K562 (cell line): ENCODE measurements around the gene IGF2R. TPM values are rescaled to one million over a fixed set of nuclear protein-coding genes. Genes with fewer than 3 reads are reported as not detected.
A peak's percentile ranks its signal among the peaks of the same experiment; 100 is the strongest.

ENCODE experiments used
- CBX3 ChIP-seq, 2 experiments: IDR thresholded peaks; 1 replicate in 1 of 2; 2 replicates in 1 of 2; pipeline ENCODE4 v1.6.1; 2012; ENCODE audit warnings: inconsistent platforms in 2 of 2, low read length in 2 of 2, borderline replicate concordance in 1 of 2, control low read depth in 1 of 2
- CBX8 ChIP-seq: fragments of 200-600 bp; sonication (generic); IDR thresholded peaks from 2 replicates; pipeline ENCODE4 v1.6.1; 2012; ENCODE audit warnings: borderline replicate concordance, mixed run types, low read depth, mild to moderate bottlenecking, moderate library complexity, mixed read lengths, low read length, control low read depth, inconsistent platforms; ENCODE audit not compliant: poor library complexity, severe bottlenecking; ENCODE audit errors: extremely low read depth
- CHD2 ChIP-seq: IDR thresholded peaks from 2 replicates; pipeline ENCODE4 v1.6.1; 2011; ENCODE audit warnings: low read depth, low read length
- GATAD2A ChIP-seq: fragments of 450-650 bp; IDR thresholded peaks from 2 replicates; pipeline ENCODE4 v1.6.1; 2017
- HMG20B ChIP-seq: fragments of 250-450 bp; sonication (Bioruptor Pico); IDR thresholded peaks from 2 replicates; pipeline ENCODE4 v1.5.0; 2021; ENCODE audit warnings: mild to moderate bottlenecking
- KDM2B ChIP-seq: fragments of 250-450 bp; sonication (Bioruptor Pico); IDR thresholded peaks from 2 replicates; pipeline ENCODE4 v1.8.0; 2021; ENCODE audit warnings: mild to moderate bottlenecking, moderate library complexity
- LCOR ChIP-seq: sonication (generic); formaldehyde crosslinking; IDR thresholded peaks from 2 replicates; pipeline ENCODE4 v1.8.0; 2022; ENCODE audit warnings: mild to moderate bottlenecking, missing genetic modification reagents
- MXI1 ChIP-seq: IDR thresholded peaks from 2 replicates; pipeline ENCODE4 v1.6.1; 2011; ENCODE audit warnings: low read depth, mild to moderate bottlenecking, improper control_type of control experiment, low read length
- NRF1 ChIP-seq, 2 experiments: fragments of 450-650 bp; IDR thresholded peaks in 1 of 2; conservative IDR thresholded peaks in 1 of 2; 2 replicates each; pipeline ENCODE4 v1.6.1; 2014; ENCODE audit warnings: mild to moderate bottlenecking in 2 of 2
- RAD21 ChIP-seq, 2 experiments: fragments of 250-450 bp in 1 of 2; fragments of 450-650 bp in 1 of 2; sonication (Bioruptor Pico) in 1 of 2; formaldehyde crosslinking in 1 of 2; IDR thresholded peaks in 1 of 2; conservative IDR thresholded peaks in 1 of 2; 2 replicates each; pipeline versions ENCODE4 v1.4.0 to v1.8.0; 2020 to 2022; ENCODE audit warnings: mild to moderate bottlenecking in 2 of 2, moderate library complexity in 1 of 2
- TAF9B ChIP-seq: fragments of 450-650 bp; IDR thresholded peaks from 2 replicates; pipeline ENCODE4 v1.6.1; 2018; ENCODE audit warnings: mild to moderate bottlenecking; ENCODE audit not compliant: partially characterized antibody
- TEAD2 ChIP-seq: fragments of 450-650 bp; IDR thresholded peaks from 2 replicates; pipeline ENCODE4 v1.6.1; 2016; ENCODE audit warnings: missing genetic modification characterization, control low read depth, missing compliant biosample characterization
- THRAP3 ChIP-seq: fragments of 450-650 bp; IDR thresholded peaks from 2 replicates; pipeline ENCODE4 v1.6.1; 2016; ENCODE audit warnings: mild to moderate bottlenecking, inconsistent platforms, borderline replicate concordance
- ZC3H4 ChIP-seq: sonication (generic); formaldehyde crosslinking; IDR thresholded peaks from 2 replicates; pipeline ENCODE4 v1.9.0; 2021; ENCODE audit warnings: missing genetic modification reagents, borderline replicate concordance
- ZNF212 ChIP-seq: fragments of 450-650 bp; formaldehyde crosslinking; IDR thresholded peaks from 2 replicates; pipeline ENCODE4 v1.4.0; 2020; ENCODE audit warnings: mild to moderate bottlenecking
- ZNF263 ChIP-seq: sonication (generic); formaldehyde crosslinking; IDR thresholded peaks from 2 replicates; pipeline ENCODE4 v1.8.0; 2022; ENCODE audit warnings: mild to moderate bottlenecking, missing genetic modification reagents, borderline replicate concordance
- ZNF311 ChIP-seq: fragments of 250-450 bp; sonication (Bioruptor Pico); IDR thresholded peaks from 2 replicates; pipeline ENCODE4 v1.4.0; 2020; ENCODE audit warnings: mild to moderate bottlenecking, moderate library complexity
- ZNF408 ChIP-seq: fragments of 250-450 bp; sonication (Bioruptor Pico); IDR thresholded peaks from 2 replicates; pipeline ENCODE4 v1.4.0; 2020; ENCODE audit warnings: low read depth, mild to moderate bottlenecking, moderate library complexity
- ZNF41 ChIP-seq: fragments of 250-450 bp; sonication (Bioruptor Pico); conservative IDR thresholded peaks from 2 replicates; pipeline ENCODE4 v1.4.0; 2020; ENCODE audit warnings: mild to moderate bottlenecking
- polyA plus RNA-seq, 8 experiments: library from polyadenylated mRNA; depleted of rRNA in 4 of 8; stranded (reverse) in 5 of 8; unstranded in 3 of 8; fragments of >200 nt; fragmentation: Nextera tagmentation in 2 of 8; fragmentation: Illumina TruSeq in 1 of 8; extraction: Ambion mirVana in 2 of 8; extraction: Trizol in 1 of 8; gene quantifications; 2 replicates each; pipeline versions ENCODE4 v1.2.1 to v1.2.3, GENCODE V29; 2011 to 2014; ENCODE audit warnings: inconsistent platforms in 1 of 8, missing spikeins in 1 of 8
- total RNA-seq, 7 experiments: library from RNA; depleted of rRNA in 6 of 7; stranded (reverse); fragments of >200 nt in 6 of 7; fragmentation: Illumina TruSeq in 2 of 7; extraction: Trizol in 2 of 7; gene quantifications; 2 replicates each; pipeline versions ENCODE4 v1.2.1 to v1.2.3, GENCODE V29; 2011 to 2021; ENCODE audit warnings: low replicate concordance in 1 of 7
- TF ChIP-seq, protein P1 (sequence below), 2 experiments: fragments of 450-650 bp; IDR thresholded peaks; 2 replicates each; pipeline ENCODE4 v1.6.1; 2018; ENCODE audit warnings: mild to moderate bottlenecking in 2 of 2, low read depth in 1 of 2; ENCODE audit not compliant: partially characterized antibody in 2 of 2
- TF ChIP-seq, protein P2 (sequence below): sonication (generic); formaldehyde crosslinking; IDR thresholded peaks from 2 replicates; pipeline ENCODE4 v1.8.0; 2022; ENCODE audit warnings: mild to moderate bottlenecking, low read depth, missing genetic modification reagents
- TF ChIP-seq, protein P3 (sequence below), 2 experiments: IDR thresholded peaks; 2 replicates each; pipeline ENCODE4 v1.6.1; 2012; ENCODE audit warnings: improper control_type of control experiment in 2 of 2, low read depth in 2 of 2, low read length in 2 of 2, borderline replicate concordance in 1 of 2

The IGF2R gene
- total and polyA plus RNA-seq, 9 of the 15 experiments (the other 6 are each of a cell fraction or from before 2014, with no cell fraction given): 3.5 to 92.3 (median 34.5) TPM

- TF ChIP-seq, protein P1, sequence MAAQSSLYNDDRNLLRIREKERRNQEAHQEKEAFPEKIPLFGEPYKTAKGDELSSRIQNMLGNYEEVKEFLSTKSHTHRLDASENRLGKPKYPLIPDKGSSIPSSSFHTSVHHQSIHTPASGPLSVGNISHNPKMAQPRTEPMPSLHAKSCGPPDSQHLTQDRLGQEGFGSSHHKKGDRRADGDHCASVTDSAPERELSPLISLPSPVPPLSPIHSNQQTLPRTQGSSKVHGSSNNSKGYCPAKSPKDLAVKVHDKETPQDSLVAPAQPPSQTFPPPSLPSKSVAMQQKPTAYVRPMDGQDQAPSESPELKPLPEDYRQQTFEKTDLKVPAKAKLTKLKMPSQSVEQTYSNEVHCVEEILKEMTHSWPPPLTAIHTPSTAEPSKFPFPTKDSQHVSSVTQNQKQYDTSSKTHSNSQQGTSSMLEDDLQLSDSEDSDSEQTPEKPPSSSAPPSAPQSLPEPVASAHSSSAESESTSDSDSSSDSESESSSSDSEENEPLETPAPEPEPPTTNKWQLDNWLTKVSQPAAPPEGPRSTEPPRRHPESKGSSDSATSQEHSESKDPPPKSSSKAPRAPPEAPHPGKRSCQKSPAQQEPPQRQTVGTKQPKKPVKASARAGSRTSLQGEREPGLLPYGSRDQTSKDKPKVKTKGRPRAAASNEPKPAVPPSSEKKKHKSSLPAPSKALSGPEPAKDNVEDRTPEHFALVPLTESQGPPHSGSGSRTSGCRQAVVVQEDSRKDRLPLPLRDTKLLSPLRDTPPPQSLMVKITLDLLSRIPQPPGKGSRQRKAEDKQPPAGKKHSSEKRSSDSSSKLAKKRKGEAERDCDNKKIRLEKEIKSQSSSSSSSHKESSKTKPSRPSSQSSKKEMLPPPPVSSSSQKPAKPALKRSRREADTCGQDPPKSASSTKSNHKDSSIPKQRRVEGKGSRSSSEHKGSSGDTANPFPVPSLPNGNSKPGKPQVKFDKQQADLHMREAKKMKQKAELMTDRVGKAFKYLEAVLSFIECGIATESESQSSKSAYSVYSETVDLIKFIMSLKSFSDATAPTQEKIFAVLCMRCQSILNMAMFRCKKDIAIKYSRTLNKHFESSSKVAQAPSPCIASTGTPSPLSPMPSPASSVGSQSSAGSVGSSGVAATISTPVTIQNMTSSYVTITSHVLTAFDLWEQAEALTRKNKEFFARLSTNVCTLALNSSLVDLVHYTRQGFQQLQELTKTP (IDR thresholded peaks at IDR 0.05; ENCODE audit: low read depth in 1 of 2, partially characterized antibody in 2 of 2): no peak
- TF ChIP-seq ZNF311 (CRISPR knock-in tag): no peak
- TF ChIP-seq CHD2: no peak
- peak in 1 of 2 experiments; percentile 77; a peak in 2 of 3 replicates for TF ChIP-seq CBX3 (IDR thresholded peaks at IDR 0.05; ENCODE audit: borderline replicate concordance in 1 of 2, low read length in 2 of 2)
- no peak for TF ChIP-seq LCOR (CRISPR knock-in tag)
- no peak for TF ChIP-seq ZNF408 (CRISPR knock-in tag)
- no peak for TF ChIP-seq THRAP3
- TF ChIP-seq ZNF41 (CRISPR knock-in tag): no peak
- TF ChIP-seq TAF9B: peak; percentile 60
- no peak for TF ChIP-seq GATAD2A
- TF ChIP-seq KDM2B (CRISPR knock-in tag): no peak
- TF ChIP-seq CBX8: no peak
- TF ChIP-seq, protein P2, sequence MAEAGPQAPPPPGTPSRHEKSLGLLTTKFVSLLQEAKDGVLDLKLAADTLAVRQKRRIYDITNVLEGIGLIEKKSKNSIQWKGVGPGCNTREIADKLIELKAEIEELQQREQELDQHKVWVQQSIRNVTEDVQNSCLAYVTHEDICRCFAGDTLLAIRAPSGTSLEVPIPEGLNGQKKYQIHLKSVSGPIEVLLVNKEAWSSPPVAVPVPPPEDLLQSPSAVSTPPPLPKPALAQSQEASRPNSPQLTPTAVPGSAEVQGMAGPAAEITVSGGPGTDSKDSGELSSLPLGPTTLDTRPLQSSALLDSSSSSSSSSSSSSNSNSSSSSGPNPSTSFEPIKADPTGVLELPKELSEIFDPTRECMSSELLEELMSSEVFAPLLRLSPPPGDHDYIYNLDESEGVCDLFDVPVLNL (CRISPR knock-in tag): no peak
- TF ChIP-seq MXI1: no peak
- TF ChIP-seq ZC3H4: no peak
- no peak for TF ChIP-seq HMG20B (CRISPR knock-in tag)
- TF ChIP-seq ZNF212 (CRISPR knock-in tag): no peak
- TF ChIP-seq, protein P3, sequence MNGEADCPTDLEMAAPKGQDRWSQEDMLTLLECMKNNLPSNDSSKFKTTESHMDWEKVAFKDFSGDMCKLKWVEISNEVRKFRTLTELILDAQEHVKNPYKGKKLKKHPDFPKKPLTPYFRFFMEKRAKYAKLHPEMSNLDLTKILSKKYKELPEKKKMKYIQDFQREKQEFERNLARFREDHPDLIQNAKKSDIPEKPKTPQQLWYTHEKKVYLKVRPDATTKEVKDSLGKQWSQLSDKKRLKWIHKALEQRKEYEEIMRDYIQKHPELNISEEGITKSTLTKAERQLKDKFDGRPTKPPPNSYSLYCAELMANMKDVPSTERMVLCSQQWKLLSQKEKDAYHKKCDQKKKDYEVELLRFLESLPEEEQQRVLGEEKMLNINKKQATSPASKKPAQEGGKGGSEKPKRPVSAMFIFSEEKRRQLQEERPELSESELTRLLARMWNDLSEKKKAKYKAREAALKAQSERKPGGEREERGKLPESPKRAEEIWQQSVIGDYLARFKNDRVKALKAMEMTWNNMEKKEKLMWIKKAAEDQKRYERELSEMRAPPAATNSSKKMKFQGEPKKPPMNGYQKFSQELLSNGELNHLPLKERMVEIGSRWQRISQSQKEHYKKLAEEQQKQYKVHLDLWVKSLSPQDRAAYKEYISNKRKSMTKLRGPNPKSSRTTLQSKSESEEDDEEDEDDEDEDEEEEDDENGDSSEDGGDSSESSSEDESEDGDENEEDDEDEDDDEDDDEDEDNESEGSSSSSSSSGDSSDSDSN (IDR thresholded peaks at IDR 0.05; ENCODE audit: borderline replicate concordance in 1 of 2, low read depth in 2 of 2, low read length in 2 of 2): no peak
- TF ChIP-seq ZNF263 (CRISPR knock-in tag): no peak
- no peak for TF ChIP-seq RAD21 (CRISPR knock-in tag; conservative IDR thresholded peaks at IDR 0.05 in 1 of 2, IDR thresholded peaks at IDR 0.05 in 1 of 2)
- no peak for TF ChIP-seq TEAD2 (tag)
- TF ChIP-seq NRF1 (conservative IDR thresholded peaks at IDR 0.05 in 1 of 2, IDR thresholded peaks at IDR 0.05 in 1 of 2): no peak
Measured at GRCh38 chr6:159973951-159974350, 5.1 kb downstream of the IGF2R start (continued).
